NCI-H226 (cell line): Measurements from ENCODE around the gene ATP8B3.
A peak's percentile ranks its signal among the peaks of the same experiment; 100 is the strongest.

Experiments
- DNase-seq: peaks from one replicate; pipeline ENCODE4 v3.0.0-alpha.2; 2015

Gene ATP8B3

DNA sequence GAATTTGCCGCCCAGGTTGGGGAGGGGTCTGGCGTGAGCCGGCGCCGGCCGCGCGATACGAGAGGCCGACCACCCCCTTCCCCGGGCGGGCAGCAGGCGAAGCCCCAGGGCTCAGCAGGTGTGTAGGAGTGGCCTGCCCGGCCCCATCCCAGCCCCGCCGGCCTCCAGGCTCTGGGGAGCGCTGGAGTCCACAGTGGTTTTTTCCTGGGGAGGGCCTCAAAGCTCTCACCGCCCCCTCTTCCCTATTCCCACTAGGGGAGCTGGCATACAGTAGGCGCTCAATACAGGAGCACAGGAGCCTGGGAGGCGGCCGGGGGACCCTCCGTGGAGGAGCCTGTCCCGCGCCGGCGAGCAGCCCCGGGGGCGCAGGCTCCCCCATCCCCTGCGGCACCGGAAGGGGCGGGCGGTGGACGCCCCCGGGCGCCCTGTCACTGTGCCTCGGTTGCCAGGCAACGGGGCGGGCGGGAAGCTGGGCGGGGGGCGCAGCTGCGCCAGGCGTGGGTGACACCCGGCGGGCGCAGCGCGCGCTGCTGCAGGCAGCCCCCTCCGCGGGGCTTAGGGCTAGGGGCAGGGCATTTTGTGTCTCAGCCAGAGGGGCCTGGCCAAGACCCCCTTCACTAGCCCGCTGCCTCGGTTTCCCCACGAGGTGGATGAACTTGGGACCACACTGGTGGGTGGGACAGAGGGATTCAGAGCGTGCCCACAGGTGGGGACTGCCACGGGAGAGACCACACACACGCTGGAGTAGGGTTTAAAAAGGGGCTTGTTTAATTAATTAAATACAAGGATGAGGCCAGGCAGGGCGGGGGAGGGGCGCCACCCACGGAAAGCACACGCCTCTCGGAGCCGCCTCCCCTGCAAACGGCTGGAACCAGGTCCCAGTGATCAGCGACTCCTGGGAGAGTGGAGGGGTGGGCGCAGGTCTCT is 39.8 kb upstream of the ATP8B3 start:
- DNase-seq, result no peak

DNA sequence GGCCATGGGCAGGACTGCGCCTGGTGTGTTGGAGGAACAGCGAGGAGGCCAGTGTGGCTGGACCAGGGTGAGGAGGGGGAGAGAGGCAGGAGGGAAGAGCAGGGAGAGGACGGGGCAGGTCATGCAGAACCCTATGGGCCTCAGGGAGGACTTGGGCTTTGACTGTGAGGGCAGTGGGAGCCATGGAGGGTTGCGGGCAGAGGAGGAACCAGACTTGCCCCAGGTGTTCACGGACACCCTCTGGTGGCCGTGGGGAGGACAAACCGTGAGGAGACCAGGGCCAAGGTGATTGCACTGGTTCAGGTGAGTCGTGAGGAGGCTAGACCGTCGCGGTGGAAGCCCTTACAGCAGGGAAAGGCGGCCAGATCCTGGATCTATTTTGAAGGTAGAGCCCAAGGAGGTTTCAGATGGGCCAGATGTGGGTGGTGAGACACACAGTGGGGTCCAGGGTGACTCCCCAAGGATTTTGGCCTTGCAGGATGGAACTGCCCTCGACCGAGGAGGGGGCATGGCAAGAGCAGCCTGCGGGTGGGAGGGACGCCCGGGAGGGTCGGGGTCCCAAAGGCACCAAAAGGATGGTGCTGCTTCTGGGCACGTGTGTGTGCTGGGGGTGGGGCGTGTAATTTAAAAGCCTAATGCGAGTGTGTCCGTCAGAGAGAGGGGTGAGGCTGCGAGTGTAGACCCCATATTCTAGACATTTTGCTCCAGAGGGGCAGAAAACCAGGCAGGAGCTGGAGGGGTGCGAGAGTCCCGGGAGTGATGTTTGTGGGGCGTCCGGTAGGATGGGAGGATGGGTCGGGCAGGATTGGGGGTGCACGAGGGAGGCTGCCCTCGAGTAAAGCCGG is 39.0 kb upstream of the ATP8B3 start:
- DNase-seq, result no peak

DNA sequence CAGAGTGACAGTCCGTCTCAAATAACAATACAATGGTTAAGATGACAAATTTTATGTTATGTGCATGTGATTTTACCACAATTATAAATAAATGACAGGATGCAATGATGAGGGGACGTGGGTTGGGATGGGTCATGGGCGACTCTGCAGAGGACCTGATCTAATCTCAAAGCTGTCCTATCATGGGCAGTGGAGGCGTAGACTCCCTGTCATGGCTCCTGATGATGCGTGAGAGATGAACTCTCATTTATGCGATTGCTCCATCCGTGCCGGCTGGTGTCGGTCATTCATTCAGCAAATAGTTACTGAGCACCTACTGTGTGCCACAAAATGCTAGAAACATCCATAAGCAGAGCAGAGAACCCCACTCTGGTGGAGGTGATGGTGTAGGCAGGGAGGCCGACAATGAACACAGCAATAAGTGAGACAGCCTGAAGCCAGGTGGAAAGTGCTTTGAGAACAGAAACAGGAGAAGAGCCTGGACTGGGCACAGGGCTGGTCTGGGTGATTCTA is 37.9 kb upstream of the ATP8B3 start:
- no peak for DNase-seq

DNA sequence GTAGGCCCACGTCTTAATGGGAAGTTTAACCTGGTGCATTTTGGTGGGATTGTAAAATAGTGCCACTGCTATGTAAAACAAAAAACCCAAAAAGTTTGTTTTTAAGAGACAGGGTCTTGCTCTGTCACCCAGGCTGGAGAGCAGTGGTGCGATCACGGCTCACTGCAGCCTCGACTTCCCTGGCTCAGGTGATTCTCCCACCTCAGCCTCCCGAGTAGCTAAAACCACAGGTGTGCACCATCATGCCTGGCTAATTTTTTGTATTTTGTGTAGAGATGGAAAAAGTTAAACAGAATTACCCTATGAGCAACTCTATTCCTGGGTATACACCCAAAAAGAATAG is 37.0 kb upstream of the ATP8B3 start:
- no peak for DNase-seq

DNA sequence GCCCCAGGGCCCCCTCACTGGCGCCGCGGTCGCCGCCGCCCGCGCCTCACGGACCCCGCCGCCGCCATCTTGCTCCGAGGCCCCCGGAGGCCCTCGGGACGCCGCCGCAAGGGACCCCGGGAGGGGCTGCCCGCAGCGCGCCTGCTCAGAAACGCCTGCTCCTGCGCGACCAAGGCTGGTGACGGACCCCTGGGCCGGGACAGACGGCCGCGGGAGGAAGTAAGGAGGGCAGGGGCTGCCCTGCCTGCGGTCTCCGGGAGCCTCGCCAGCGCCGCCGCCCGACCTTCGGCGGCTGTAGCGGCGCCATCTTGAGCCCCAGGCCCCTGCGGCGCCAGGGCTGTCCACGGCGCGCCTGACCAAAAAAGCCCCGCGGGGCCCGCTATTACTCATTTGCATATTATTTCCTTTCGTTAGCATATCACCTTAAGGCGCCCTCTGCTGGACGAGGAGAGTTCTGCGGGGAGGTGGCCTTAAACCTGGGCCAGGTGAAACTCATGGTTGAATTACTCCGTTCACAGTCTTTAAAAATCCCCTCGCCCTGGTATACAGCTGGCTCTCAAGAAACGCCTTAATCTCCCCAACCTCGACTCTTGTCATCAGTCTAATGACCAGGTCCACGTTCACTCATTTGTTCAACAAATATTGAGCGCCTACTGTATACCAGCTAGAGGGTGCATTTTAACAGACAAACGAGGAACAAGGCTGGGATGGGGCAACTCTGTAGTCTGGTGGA is 36.5 kb upstream of the ATP8B3 start, which contains the start of gene REXO1:
Gene REXO1 (minus strand): TSS at position 85 of the 733 bp plus-strand sequence. CDS start 125 bp downstream, outside the sequence.
- DNase-seq, result peak; percentile 83

DNA sequence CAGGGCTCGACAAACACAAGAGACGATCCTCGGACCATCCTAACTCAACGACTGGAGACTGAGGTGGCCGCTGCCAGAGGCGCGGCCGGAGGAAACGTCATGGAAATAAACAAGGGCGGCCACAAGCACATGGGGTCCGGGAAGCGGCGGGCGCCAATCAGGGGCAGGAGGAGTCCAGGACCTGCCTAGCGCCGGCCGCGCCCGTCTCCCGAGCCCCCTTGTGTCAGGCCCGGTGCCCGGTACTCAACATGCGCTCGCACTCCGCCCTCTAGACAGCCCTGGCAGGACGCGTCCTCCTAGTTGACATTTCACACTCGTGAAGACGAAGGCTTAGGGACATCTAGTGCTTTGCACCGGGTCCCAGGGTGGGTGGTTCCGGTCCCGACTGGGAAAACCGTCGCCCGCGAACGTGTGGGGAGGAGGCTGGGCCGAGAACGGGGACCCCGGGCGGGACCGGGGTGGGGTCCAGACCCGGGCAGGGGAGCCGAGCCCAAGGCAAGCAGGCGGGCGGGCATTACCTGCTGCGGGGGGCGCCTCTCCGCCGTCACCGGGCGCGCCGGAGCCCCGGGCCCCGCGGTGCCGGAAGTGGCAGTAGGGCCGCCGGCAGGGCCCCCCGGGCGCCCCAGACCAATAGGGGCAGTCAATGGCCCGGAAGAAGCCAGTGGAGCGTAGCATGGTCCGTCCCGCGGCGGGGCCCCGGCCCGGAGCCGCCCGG is 35.8 kb upstream of the ATP8B3 start:
- no peak for DNase-seq

DNA sequence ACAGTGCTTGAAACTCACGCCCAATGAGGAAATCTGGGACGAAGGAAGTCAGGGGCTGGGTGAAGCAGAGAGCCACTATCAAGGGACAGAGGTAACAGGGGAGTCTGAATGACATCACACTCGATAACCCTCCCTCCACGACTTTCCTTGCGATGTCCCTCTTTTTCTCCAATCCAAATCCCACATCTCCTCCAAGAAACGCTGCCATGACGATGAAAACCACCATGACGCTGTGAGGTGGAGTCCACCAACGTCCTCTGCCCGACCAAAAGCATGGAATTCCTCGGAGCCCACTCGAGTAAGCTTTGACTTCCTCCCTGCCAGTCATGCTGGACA is 35.2 kb upstream of the ATP8B3 start:
- DNase-seq, result no peak

DNA sequence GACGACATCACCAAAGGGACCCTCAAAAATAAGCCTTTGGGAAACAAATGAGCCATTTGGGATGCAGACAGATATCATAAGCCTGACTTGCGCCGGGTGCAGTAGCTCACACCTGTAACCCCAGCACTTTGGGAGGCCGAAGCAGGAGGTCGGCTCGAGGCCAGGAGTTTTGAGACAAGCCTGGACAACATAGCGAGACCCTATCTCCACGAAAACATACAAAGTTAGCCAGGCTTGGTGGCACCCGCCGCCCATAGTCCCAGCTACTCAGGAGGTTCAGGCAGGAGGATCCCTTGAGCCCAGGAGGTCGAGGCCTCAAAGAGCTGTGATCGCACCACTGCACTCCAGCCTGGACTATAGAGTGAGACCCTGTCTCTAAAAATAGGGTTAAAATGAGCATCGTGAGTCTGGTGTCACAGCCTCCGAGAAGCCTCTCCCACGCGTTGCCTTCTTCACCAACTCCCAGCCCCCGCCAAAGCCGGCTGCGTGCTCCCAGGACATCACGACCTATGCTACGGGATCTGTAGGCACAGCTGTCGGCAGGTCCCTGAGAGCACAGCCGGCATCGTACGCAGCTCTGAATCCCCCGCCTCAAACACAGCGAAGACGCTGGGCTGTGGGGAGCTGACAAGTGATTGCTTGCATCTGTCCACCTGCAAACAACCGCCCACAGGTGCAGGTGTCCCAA is 34.6 kb upstream of the ATP8B3 start:
- no peak for DNase-seq

DNA sequence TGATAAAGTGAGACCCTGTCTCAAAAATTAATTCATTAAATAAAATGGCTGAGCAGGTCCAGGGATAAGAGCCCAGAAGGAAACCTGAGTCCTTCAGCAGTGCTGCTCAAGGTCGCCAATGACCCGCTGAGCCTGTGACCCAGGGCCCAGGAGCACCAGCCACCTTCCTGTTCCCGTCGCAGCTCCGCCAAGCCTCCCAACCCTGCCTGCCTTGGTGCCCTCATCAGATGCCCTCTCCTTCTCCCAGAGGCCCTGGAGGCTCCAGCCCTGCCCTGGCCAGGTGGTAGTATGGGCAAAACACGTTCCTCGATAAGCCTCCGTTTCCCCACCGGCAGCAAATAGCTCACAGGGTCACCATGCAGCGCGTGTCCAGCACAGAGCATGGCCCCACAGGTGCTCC is 33.6 kb upstream of the ATP8B3 start:
- no peak for DNase-seq

DNA sequence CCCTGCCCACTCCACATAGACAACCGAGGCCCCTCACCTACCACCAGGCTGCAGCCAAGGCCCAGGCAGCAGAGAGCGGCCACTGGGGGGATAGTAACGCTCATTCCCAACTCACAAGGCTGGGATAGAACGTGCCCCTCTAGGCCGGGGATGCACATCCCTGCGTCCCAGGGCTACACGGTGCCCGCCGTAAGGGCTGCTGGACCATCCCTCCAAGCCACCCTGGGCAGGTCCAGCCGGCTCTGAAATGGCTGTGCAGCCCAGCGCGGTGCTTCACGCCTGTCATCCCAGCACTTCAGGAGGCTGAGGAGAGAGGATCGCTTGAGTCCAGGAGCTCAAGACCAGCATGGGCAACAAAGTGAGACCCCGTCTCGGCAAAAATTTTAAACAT is 33.0 kb upstream of the ATP8B3 start:
- DNase-seq, result no peak

DNA sequence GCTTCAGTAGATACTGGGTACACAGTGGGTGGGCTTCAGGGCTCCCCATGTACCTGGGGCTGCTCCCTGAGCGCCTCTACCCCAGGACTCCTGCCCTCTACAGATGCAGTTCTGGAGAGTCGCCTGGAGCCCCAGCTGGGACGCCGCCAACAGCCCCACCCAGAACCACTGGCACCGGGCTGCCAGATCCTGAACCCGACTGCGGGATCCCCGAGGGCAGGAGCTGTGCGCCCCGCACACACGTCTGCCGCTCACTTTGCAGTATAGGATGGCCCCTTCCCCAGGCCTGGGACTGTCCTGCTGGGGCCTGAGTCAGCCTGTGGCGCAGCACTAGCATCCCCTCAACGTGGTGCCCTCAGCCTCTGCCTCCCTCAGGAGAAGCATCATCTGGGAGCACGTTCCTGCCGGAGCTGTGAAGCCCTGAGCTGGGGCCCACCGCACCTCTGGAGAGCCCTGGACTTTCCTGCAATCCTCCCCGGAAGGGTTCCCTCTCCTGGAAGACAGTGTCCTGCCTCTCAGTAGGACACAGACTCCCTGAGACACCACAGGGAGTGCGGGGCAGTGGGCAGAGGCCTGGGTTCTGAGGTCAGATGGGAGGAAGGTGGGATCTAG is 32.5 kb upstream of the ATP8B3 start:
- no peak for DNase-seq

DNA sequence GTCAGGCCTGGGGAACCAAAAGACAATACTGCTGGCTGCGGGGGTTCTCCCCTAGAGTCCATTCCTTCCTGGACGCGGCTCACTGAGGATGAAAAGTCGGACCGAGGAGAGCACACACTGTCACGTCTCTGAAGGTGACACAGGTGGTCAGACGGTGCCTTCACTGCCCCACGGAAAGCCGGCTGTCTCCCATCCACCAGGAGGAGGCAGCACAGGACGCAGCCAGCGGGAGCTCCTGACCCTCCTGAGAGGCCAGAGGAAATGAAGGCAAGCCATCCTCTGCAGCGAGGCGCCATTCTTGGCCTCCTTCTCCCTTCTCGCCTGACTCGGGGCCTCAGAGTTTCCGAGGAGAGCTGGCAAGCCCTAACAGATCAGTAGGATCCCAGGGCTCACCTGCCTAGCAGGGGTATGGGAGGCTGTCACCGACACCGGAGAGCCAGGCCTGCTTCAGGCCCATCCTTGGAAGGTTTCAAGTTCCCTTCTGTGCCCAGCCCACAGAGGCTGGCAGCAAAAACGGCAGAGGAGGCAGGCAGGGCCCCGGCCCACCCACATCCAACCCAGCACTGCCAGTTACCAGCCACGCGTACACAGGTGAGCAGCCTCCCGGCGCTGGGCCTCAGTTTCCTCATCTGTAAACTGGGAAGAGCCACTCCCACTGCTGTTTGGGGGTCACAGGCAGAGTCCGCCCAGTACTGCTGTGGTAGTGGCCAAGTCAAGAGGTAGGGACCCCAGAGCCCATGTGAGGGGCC is 31.7 kb upstream of the ATP8B3 start:
- no peak for DNase-seq

DNA sequence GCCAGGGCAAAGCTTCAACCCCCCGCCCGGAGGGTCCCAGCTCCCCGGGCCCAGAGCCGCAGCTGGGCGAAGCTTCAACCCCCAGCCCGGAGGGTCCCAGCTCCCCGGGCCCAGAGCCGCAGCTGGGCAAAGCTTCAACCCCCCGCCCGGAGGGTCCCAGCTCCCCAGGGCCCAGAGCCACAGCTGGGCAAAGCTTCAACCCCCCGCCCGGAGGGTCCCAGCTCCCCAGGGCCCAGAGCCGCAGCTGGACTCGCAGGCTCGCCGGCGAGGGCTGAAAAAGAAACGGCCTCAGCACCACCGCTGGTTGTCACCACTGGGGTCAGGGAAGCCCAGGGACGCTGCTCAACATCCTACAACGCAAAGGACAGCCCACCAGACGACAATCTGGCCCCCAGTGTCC is 31.0 kb upstream of the ATP8B3 start:
- no peak for DNase-seq

DNA sequence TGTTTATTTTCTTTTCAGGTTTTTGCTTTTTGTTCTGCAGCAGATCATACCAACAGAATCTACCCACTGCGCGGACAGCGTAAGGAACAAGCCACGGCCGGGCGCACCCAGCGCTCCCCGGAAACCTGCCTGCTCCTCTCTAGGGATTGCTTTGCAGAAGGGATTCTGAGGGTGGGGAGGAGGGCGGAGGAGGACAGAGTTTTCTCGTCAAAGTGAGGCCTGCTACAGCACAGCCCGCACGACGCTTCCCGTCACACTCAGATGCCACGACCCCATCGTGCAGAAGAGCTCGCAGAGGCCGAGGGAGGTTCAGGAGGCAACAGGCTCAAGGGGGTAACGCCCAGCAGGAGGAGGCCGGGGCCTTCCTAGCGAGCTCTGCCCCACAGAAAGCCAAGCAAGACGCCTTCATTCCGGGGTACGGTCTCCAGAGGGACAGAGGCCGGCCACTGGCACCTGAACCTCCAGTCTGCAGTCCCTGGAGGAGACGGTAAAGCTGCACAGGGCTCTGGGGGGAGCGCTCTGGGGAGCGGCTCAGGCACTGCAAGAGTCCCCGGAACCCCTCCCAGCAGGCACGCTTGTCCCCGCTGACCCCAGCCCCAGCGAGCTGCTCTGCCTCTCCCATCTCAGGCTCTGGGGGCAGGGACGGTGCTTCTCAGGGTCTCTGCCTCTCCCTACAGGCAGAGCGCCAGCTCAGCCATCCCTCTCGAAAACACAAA is 29.3 kb upstream of the ATP8B3 start:
- no peak for DNase-seq

DNA sequence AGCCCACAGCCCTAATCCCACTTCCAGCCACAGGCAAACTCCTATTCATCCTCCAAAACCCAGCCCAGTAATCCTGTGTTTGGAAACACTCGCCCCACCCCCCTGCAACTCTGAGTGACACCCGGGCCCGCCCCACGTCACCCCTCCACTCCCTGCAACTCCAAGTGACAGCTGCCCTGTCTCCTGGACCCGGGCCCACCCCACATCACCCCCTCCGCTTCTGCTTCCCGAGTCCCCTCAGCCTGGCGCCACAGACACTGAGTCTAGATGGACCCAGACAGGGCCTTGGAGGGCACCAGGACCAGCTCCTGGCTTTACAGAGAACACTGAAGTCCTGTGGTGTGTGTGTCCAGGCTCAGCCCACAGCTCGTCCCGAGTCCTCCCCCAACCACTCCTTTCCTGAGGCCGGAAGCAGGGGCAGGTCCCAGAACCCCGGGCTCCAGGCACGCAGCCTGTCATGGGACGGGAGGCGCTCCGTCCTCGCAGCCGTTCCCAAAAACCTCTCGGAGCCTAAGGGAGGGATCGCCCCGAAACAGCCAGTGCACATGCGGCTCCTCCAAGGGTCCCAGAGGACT is 28.6 kb upstream of the ATP8B3 start:
- DNase-seq, result no peak

DNA sequence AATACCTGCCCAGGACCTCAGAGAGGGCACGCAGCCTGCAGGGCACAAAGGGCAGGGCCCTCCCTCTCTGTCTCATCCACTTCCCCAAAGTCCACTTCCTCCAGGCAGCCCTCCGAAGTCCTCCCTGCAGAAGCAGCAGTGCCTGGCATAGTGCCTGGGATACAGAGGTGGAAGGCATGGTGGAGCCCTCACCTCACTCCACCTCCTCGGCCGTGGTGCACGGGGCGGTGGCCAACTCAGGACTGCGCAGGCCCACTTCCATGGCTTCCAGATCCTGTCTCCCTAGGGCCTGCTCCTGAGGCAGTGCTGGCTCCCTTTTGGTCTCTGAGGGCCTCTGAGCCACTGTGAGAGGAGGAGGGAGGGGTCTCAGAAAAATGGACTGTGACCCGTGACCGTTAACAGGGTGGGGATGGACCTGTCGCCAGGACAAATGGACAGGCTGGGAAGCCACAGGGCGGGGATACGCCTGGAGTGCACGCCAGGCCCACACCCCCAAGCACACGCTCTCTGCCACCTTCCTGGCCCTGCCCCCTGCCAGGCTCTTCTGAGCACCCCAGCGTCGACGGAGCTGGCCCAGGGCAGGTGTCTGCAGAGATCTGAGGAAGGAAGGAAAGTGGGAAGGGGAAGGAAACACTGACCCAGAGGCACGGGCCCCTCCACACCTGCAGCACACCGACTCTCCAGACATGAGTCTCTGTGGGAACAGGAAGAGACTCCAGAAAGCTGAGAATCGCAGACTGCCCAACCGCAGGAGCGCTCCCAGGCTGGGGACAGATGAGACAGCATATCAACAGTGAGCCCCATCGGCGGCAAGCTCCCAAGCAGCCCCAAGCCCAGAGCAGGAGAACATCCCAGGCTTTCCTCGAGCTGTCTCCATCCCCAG is 27.8 kb upstream of the ATP8B3 start:
- no peak for DNase-seq

DNA sequence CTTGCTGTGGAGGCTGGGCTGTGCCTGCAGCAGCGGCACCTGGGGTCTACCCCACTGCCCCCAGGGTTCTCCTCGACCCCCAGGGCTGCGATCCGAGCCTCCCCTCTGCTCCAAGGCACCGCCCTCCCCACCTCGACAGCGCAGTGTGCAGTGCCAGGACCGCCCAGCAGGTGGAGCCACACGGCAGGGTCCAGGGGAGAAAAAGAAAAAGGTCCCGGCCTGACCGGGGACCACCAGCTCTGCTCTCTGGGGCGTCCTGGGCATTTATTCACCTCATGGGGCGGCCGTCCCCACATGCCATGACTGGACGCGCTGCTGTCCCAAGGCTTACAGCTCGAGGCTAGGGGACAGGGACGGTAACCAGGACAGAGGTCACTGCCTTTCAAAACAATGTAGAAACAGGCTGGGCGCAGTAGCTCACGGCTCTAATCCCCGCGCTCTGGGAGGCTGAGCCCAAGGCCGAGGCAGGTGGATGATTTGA is 25.6 kb upstream of the ATP8B3 start:
- no peak for DNase-seq

DNA sequence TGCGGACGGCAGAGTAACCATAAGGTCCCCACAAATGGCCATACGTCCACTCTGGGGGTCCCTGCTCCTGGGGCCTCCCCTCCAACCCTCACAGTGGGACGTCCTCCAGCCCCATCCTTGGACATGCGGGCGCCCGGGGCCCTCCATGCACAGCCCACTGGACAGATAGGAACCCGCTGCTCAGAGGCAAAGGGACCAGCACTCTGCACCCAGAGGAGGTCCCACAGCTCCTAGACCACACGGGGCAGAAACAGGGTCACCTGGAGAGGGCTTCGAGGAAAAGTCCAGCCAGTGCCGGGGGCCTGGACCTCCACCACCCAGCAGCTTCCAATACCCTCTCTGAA is 25.1 kb upstream of the ATP8B3 start:
- no peak for DNase-seq
